Heart left ventricle (tissue), 16 donors: ENCODE results near the gene LRRC42. TPM values are rescaled to one million over a fixed set of nuclear protein-coding genes. Genes with fewer than 3 reads are reported as not detected.
"Not testable (repeated sequence)": the region's sequence is repeated elsewhere in the genome, so short reads cannot be mapped to it uniquely, and the experiment has no call there.

ENCODE experiments used
- ATAC-seq, 4 donors: fragments of 200-7000 bp; cut with Tn5 transposase; one replicate each; pipeline ENCODE4 v1.9.1; 2020 to 2022; ENCODE audit warnings: moderate library complexity in 4 of 4, mild to moderate bottlenecking in 3 of 4, moderate number of reproducible peaks in 1 of 4
- DNase-seq, 5 donors: peaks; one replicate each; pipeline ENCODE4 v3.0.0-alpha.2; 2020
- H3K27ac ChIP-seq, 12 donors: fragments of 200-600 bp; sonication (generic) in 4 of 12; one replicate each; pipeline versions ENCODE4 v1.5.0 to v1.8.0; 2016 to 2022; ENCODE audit warnings: mild to moderate bottlenecking in 2 of 12
- H3K27me3 ChIP-seq, 9 donors: fragments of 200-600 bp; sonication (generic) in 2 of 9; one replicate each; pipeline versions ENCODE4 v1.5.1 to v1.8.0; 2016 to 2022; ENCODE audit warnings: mild to moderate bottlenecking in 3 of 9
- H3K36me3 ChIP-seq, 9 donors: fragments of 200-600 bp; sonication (generic) in 2 of 9; one replicate each; pipeline versions ENCODE4 v1.5.0 to v1.8.0; 2018 to 2022; ENCODE audit warnings: mild to moderate bottlenecking in 2 of 9
- H3K4me1 ChIP-seq, 12 donors: fragments of 200-600 bp; sonication (generic) in 4 of 12; one replicate each; pipeline versions ENCODE4 v1.5.0 to v1.8.0; 2016 to 2022; ENCODE audit warnings: mild to moderate bottlenecking in 3 of 12
- H3K4me3 ChIP-seq, 12 donors: fragments of 200-600 bp; sonication (generic) in 4 of 12; one replicate each; pipeline versions ENCODE4 v1.5.0 to v1.8.0; 2017 to 2022; ENCODE audit warnings: mild to moderate bottlenecking in 9 of 12, moderate library complexity in 4 of 12
- H3K9me3 ChIP-seq, 12 donors: fragments of 200-600 bp; sonication (generic) in 4 of 12; one replicate each; pipeline versions ENCODE4 v1.5.0 to v1.8.0; 2016 to 2022; ENCODE audit warnings: mild to moderate bottlenecking in 1 of 12
- CTCF ChIP-seq, 12 donors: fragments of 200-600 bp; sonication (generic) in 4 of 12; IDR thresholded peaks; one replicate each; pipeline versions ENCODE4 v1.5.0 to v1.8.0; 2018 to 2022; ENCODE audit warnings: antibody characterized with exemption in 12 of 12, mild to moderate bottlenecking in 5 of 12
- POLR2A ChIP-seq, 2 donors: fragments of 450-650 bp; IDR thresholded peaks; one replicate each; pipeline ENCODE4 v1.6.1; 2017; ENCODE audit warnings: antibody characterized with exemption in 2 of 2, mild to moderate bottlenecking in 2 of 2, moderate library complexity in 2 of 2
- WGBS, 4 donors: extraction: QIAGEN DNeasy Blood & Tissue Kit in 2 of 4; methylation state at CpG; one replicate each; pipeline versions ENCODE4 v1.1.5 to v1.1.7; 2013 to 2018; 5-methylcytosine and 5-hydroxymethylcytosine counted together
- intact Hi-C, 10 donors: fragments of 100-400 bp; cut with DNase I; formaldehyde crosslinking; loops; one replicate each; pipeline versions ENCODE4 v1.11.1 to v1.14.2; 2022
- polyA plus RNA-seq, 2 donors: library from polyadenylated mRNA; stranded (reverse); fragments of 200-250 nt; gene quantifications; one replicate each; pipeline ENCODE4 v1.2.3, GENCODE V29; 2013
- total RNA-seq, 9 donors: library from RNA; depleted of rRNA in 2 of 9; stranded (reverse); fragments of >200 nt in 2 of 9; fragmentation: NEBNext Ultra II Directional in 3 of 9; extraction: Animal tissue kit (Norgen Biotek cat#: 25700) in 3 of 9; gene quantifications; one replicate each; pipeline versions ENCODE4 v1.1.0 to v1.2.4, GENCODE V29; 2016 to 2023
- donor health status: ischemic (EF 13 %, LVEDD 7.1; RV severe dilation, severe dysfunction).
- donor health status: healthy with polysubstance abuse.
- donor health status: DM: no; HTN: yes; CAD: no.
- donor health status: DM: no; HTN: no; CAD: no.
- donor health status: ischemic (EF 25% LVEDD 6.9; RV normal size, moderate dysfunction).
- donor health status: ischemic (EF 25% LVEDD 5.7; RV mildly dilated, moderate dysfunction).
- donor health status: healthy.
- donor health status: DM: yes; HTN: yes; CAD: no.
- donor health status: ischemic (EF 35%, LVEDD 5.7; RV mildly dilated, moderate dysfunction).
- donor health status: nonischemic (EF 11% LVEDD 7.7; RV severe dilation, severe dysfunction).
- donor health status: DM: yes; HTN: yes; CAD: no.
- donor health status: PGD.
- donor health status: ischemic (EF 29% LVEDD 5.4; RV normal size, mild dysfunction).
- donor health status: nonischemic (EF 23%, LVEDD 6.1; RV moderate dilation, normal function).

The LRRC42 gene
- total and polyA plus RNA-seq, 11 donors: 3.7 to 18.5 (median 14.3) TPM

GRCh38 chr1:53987880-53988279 lies 41.7 kb downstream of the LRRC42 start:
- DNase-seq (no peak), ATAC-seq (no peak)
- Histone ChIP-seq H3K4me3 (no peak overlapping the region), H3K27ac (no peak overlapping the region), H3K4me1 (peaks cover 0 to 1% (median 0%) of the 10 kb centered on the region in 12 donors), H3K9me3 (no peaks in the 10 kb centered on the region), H3K27me3 (no peaks in the 10 kb centered on the region), H3K36me3 (no peaks in the 10 kb centered on the region)
- intact Hi-C loops: no loop called here
- 88 to 93% (median 91%) methylated on average over 2 of the region's 2 CpGs for WGBS, 4 donors
- TF ChIP-seq CTCF (IDR thresholded peaks at IDR 0.05) (no peak), POLR2A (IDR thresholded peaks at IDR 0.05) (no peak)

- no peak overlapping the region for H3K27ac ChIP-seq
- intact Hi-C loops: no loop called here
Observed at GRCh38 chr1:53992085-53992874, 46.1 kb downstream of the LRRC42 start.

GRCh38 chr1:53994516-53994915 lies 48.4 kb downstream of the LRRC42 start:
- H3K36me3 ChIP-seq, H3K9me3 ChIP-seq, intact Hi-C loops, H3K27ac ChIP-seq, H3K4me1 ChIP-seq, DNase-seq, ATAC-seq, H3K27me3 ChIP-seq, H3K4me3 ChIP-seq: not testable (repeated sequence)
- 85 to 92% (median 90%) methylated on average over 2 of the region's 2 CpGs for WGBS, 4 donors

More at GRCh38 chr1:53992085-53992874, 46.1 kb downstream of the LRRC42 start:
- WGBS, 4 donors: 33 to 74% (median 62%) methylated on average over 1 to 4 of the region's 4 CpGs
- Histone ChIP-seq H3K9me3 (no peaks in the 10 kb centered on the region), H3K4me3 (no peak overlapping the region), H3K4me1 (no peaks in the 10 kb centered on the region), H3K36me3 (no peaks in the 10 kb centered on the region), H3K27me3 (no peaks in the 10 kb centered on the region)
- ATAC-seq (peak in 3 of 4 donors; percentile 55 to 80 (median 63)), DNase-seq (no peak)
- TF ChIP-seq CTCF (IDR thresholded peaks at IDR 0.05): peak in 7 of 12 donors; percentile 18 to 46 (median 31)
- no peak for TF ChIP-seq POLR2A (IDR thresholded peaks at IDR 0.05)

- 84 to 96% (median 92%) methylated on average over 1 of the region's 1 CpG for WGBS, 4 donors
- DNase-seq (no peak), ATAC-seq (no peak)
- TF ChIP-seq CTCF (IDR thresholded peaks at IDR 0.05) (no peak), POLR2A (IDR thresholded peaks at IDR 0.05) (no peak)
- Histone ChIP-seq H3K27ac (no peak overlapping the region), H3K4me3 (no peak overlapping the region), H3K36me3 (no peaks in the 10 kb centered on the region), H3K27me3 (no peaks in the 10 kb centered on the region), H3K9me3 (no peaks in the 10 kb centered on the region), H3K4me1 (no peaks in the 10 kb centered on the region)
- intact Hi-C loops: no loop called here
Observed at GRCh38 chr1:53995683-53996082, 49.5 kb downstream of the LRRC42 start.
